Nephron progenitor cell (in vitro differentiated cells): Measurements from ENCODE around the gene RBM15.
A peak's percentile ranks its signal among the peaks of the same experiment; 100 is the strongest.

Experiments
- DNase-seq: peaks from one replicate; pipeline ENCODE4 v3.0.0; 2021
- H3K27ac Mint-ChIP-seq: 2 replicates; pipeline ENCODE4 v1.8.0; 2021; ENCODE audit warnings: mild to moderate bottlenecking, moderate library complexity, mixed read lengths
- H3K27me3 Mint-ChIP-seq: 2 replicates; pipeline ENCODE4 v1.8.0; 2021; ENCODE audit warnings: mild to moderate bottlenecking, low read depth, mixed read lengths; ENCODE audit not compliant: poor library complexity
- H3K36me3 Mint-ChIP-seq: 2 replicates; pipeline ENCODE4 v1.8.0; 2021; ENCODE audit warnings: low read depth, mixed read lengths
- H3K4me1 Mint-ChIP-seq: 2 replicates; pipeline ENCODE4 v1.8.0; 2021; ENCODE audit warnings: mixed read lengths
- H3K4me3 Mint-ChIP-seq: 2 replicates; pipeline ENCODE4 v1.8.0; 2021; ENCODE audit warnings: mild to moderate bottlenecking, moderate library complexity, mixed read lengths
- H3K9me3 Mint-ChIP-seq: 2 replicates; pipeline ENCODE4 v1.8.0; 2021; ENCODE audit warnings: mild to moderate bottlenecking, moderate library complexity, mixed read lengths
- TF ChIP-seq, protein P1 (sequence below): fragments of 200-600 bp; sonication (generic); IDR thresholded peaks from 2 replicates; pipeline ENCODE4 v1.5.0; 2021; ENCODE audit warnings: antibody characterized with exemption

Gene RBM15

DNA sequence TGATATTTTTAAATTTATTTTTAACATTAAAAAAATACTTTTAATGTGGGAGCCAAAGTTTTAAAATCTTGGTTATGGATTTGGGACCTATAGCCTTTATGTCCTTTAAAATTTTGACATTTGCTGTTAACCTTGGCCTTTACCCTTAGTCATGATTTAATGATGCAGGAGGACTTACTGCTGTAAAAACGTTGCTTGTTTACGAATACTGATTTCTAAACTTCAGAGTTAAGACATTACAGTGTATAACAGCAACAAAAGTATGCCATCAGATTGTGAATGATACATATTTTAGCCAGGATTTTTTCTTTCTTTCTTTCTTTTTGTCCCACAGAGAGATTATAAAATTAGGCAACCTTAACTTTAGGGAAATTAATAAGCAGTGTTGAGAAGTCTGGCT lies 8.9 kb downstream of the RBM15 start:
- H3K4me1 Mint-ChIP-seq = peaks cover 77% of the 10 kb centered on the region
- peaks cover 33% of the 10 kb centered on the region for H3K36me3 Mint-ChIP-seq
- H3K4me3 Mint-ChIP-seq = peak overlapping the region; percentile 33
- TF ChIP-seq, protein P1, sequence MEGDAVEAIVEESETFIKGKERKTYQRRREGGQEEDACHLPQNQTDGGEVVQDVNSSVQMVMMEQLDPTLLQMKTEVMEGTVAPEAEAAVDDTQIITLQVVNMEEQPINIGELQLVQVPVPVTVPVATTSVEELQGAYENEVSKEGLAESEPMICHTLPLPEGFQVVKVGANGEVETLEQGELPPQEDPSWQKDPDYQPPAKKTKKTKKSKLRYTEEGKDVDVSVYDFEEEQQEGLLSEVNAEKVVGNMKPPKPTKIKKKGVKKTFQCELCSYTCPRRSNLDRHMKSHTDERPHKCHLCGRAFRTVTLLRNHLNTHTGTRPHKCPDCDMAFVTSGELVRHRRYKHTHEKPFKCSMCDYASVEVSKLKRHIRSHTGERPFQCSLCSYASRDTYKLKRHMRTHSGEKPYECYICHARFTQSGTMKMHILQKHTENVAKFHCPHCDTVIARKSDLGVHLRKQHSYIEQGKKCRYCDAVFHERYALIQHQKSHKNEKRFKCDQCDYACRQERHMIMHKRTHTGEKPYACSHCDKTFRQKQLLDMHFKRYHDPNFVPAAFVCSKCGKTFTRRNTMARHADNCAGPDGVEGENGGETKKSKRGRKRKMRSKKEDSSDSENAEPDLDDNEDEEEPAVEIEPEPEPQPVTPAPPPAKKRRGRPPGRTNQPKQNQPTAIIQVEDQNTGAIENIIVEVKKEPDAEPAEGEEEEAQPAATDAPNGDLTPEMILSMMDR = no peak
- H3K9me3 Mint-ChIP-seq = no peaks in the 10 kb centered on the region
- H3K27ac Mint-ChIP-seq = no peak overlapping the region
- no peaks in the 10 kb centered on the region for H3K27me3 Mint-ChIP-seq
- no peak for DNase-seq

DNA sequence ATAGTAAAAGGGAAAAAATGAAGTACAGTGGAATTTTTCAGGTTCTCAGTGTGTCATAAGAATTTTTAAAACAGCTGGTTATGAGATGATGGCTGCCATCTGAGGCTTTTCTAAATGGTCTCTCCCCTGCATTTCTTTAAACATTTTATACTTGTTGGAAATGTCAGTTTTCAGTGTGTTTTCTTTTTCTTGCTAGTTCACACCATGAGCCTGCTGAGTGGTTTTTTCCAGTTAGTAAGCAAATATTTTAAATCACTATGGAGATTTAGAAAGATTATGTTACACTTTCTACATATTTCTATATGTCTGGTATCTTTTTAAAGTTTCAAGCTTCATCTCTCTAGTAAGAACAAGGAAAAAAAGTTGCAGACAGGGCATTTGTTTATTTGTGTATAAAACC lies 9.6 kb downstream of the RBM15 start:
- TF ChIP-seq, protein P1 = no peak
- peaks cover 26% of the 10 kb centered on the region for H3K36me3 Mint-ChIP-seq
- peak overlapping the region; percentile 52 for H3K4me3 Mint-ChIP-seq
- no peaks in the 10 kb centered on the region for H3K9me3 Mint-ChIP-seq
- H3K27ac Mint-ChIP-seq = no peak overlapping the region
- DNase-seq = no peak
- no peaks in the 10 kb centered on the region for H3K27me3 Mint-ChIP-seq
- H3K4me1 Mint-ChIP-seq = peaks cover 74% of the 10 kb centered on the region

DNA sequence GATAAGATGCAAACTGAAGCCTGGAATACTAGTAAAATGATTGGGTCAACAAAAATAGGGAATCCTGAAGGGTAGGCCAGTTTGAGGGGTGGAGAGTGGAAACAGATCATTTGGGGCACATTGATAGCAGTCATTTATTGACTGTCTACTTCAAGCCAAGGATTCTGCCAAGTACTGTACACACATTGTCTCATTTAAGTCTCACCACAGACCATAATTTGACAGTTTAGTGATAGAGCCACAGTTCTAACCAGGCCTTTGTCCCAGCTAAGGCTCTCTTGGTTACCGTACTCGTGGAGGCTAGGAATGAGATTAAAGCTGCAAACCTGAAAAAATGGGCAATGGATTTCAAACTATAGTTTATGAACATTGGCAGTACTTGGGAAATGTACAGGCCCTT lies 11.2 kb downstream of the RBM15 start:
- peak overlapping the region; percentile 7 for H3K4me3 Mint-ChIP-seq

DNA sequence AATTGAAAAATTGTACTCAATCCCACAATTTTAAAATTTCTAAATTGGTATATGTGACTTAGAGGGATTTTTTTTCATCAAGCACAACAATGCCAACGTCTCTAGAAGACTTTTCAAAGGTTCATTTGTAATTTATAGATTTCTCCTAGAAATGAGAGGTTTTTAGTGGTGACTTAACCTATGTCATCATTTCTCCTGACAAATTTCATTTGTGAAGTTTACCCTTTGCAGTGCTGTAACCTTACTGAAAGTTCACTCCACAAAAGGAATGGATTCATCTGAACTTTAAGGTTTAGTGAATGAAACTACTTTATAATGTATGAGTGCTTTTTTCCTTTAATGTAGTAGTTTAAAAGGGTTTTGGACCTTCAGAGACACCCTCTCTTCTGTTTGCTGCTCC lies 16.1 kb downstream of the RBM15 start:
- TF ChIP-seq, protein P1 = no peak
- no peak for DNase-seq
- H3K36me3 Mint-ChIP-seq = peaks cover 19% of the 10 kb centered on the region
- H3K27ac Mint-ChIP-seq = no peak overlapping the region
- H3K27me3 Mint-ChIP-seq = no peaks in the 10 kb centered on the region
- H3K4me1 Mint-ChIP-seq = peaks cover 18% of the 10 kb centered on the region
- no peaks in the 10 kb centered on the region for H3K9me3 Mint-ChIP-seq
- H3K4me3 Mint-ChIP-seq = no peak overlapping the region

More for the DNA sequence above, 11.2 kb downstream of the RBM15 start:
- Mint-ChIP-seq H3K4me1 (peaks cover 62% of the 10 kb centered on the region), H3K27ac (no peak overlapping the region), H3K36me3 (peaks cover 16% of the 10 kb centered on the region), H3K9me3 (no peaks in the 10 kb centered on the region), H3K27me3 (no peaks in the 10 kb centered on the region)
- TF ChIP-seq, protein P1 = no peak
- DNase-seq = no peak

DNA sequence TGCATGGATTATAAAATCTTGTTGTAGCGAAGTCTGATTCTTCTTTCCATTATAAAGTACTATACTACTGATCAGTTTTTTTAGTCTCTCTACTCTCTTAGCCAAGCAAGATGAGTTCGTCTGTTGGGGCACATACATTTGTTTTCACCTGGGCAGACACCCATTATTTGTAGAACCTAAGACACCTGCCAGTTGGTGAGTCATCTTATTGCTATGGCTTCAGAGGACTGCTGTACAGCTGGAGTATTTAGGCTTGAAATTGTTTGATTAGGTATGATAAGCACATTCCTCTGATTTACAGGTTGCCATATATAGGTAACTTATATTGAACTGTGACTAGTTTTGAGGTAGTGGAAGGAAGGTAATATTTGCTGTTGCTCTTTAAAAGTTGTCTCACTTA lies 17.2 kb downstream of the RBM15 start:
- Mint-ChIP-seq H3K27me3 (no peaks in the 10 kb centered on the region), H3K36me3 (peaks cover 27% of the 10 kb centered on the region), H3K4me1 (peaks cover 9% of the 10 kb centered on the region), H3K4me3 (no peak overlapping the region), H3K9me3 (no peaks in the 10 kb centered on the region), H3K27ac (no peak overlapping the region)
- no peak for DNase-seq
- TF ChIP-seq, protein P1 = no peak

DNA sequence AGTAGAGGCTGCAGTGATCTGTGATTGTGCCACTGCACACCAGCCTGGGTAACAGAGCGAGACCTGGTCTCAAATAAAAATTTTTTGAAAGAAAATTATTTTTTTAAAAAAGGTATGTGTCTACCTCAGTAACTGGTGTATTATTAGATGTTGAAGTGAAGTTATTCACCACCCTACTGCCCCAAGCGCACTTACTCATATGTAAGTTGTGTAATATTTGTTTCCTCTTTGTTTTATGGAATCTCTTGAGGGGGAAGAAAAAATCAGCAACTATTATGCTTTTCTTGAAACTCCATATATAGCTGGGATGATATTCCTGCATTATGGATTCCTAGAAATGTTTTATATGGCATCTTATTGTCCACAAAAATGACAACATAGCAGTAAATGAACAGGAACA lies 21.3 kb downstream of the RBM15 start:
- peaks cover 67% of the 10 kb centered on the region for H3K36me3 Mint-ChIP-seq

More for the DNA sequence above, 21.3 kb downstream of the RBM15 start:
- TF ChIP-seq, protein P1 = no peak
- no peaks in the 10 kb centered on the region for H3K9me3 Mint-ChIP-seq
- DNase-seq = no peak
- H3K4me3 Mint-ChIP-seq = no peak overlapping the region
- no peaks in the 10 kb centered on the region for H3K27me3 Mint-ChIP-seq
- H3K27ac Mint-ChIP-seq = no peak overlapping the region
- H3K4me1 Mint-ChIP-seq = no peaks in the 10 kb centered on the region
